Fibroblast of lung (primary cell): ENCODE measurements around the gene MPP2. TPM values are rescaled to one million over a fixed set of nuclear protein-coding genes. Genes with fewer than 3 reads are reported as not detected.

Source experiments
- DNase-seq, 2 donors: peaks; one replicate each; pipeline versions ENCODE4 v3.0.0 to v3.0.0-alpha.2; 2010; ENCODE audit warnings: low read depth in 2 of 2
- H2AFZ ChIP-seq: 2 replicates; pipeline ENCODE4 v1.5.1; 2012; ENCODE audit warnings: low read length, control low read depth, inconsistent platforms
- H3K27ac ChIP-seq: 2 replicates; pipeline ENCODE4 v1.5.1; 2011; ENCODE audit warnings: low read length, control low read depth; ENCODE audit not compliant: insufficient read depth
- H3K27me3 ChIP-seq: 2 replicates; pipeline ENCODE4 v1.5.1; 2011; ENCODE audit warnings: mild to moderate bottlenecking, low read length; ENCODE audit not compliant: control insufficient read depth, insufficient read depth
- H3K36me3 ChIP-seq: 2 replicates; pipeline ENCODE4 v1.5.1; 2011; ENCODE audit warnings: low read length; ENCODE audit not compliant: control insufficient read depth, insufficient read depth
- H3K4me1 ChIP-seq: 2 replicates; pipeline ENCODE4 v1.5.1; 2011; ENCODE audit warnings: low read length; ENCODE audit not compliant: control insufficient read depth, insufficient read depth; ENCODE audit errors: extremely low read depth
- H3K4me2 ChIP-seq: 2 replicates; pipeline ENCODE4 v1.5.1; 2011; ENCODE audit warnings: low read length, control low read depth; ENCODE audit not compliant: insufficient read depth; ENCODE audit errors: extremely low read depth
- H3K4me3 ChIP-seq, 4 experiments: fragments of 200-600 bp in 1 of 4; sonication (generic) in 1 of 4; replicated peaks in 1 of 4; 2 replicates each; pipeline ENCODE4 v1.5.1; 2011 to 2016; ENCODE audit warnings: low read length in 4 of 4, low read depth in 3 of 4, mild to moderate bottlenecking in 3 of 4, control low read depth in 2 of 4, inconsistent platforms in 1 of 4, mixed read lengths in 1 of 4; ENCODE audit not compliant: insufficient read depth in 1 of 4; ENCODE audit errors: control extremely low read depth in 1 of 4
- H3K79me2 ChIP-seq: 2 replicates; pipeline ENCODE4 v1.5.1; 2012; ENCODE audit warnings: mild to moderate bottlenecking, low read length, inconsistent platforms; ENCODE audit not compliant: control insufficient read depth, insufficient read depth
- H3K9ac ChIP-seq: 2 replicates; pipeline ENCODE4 v1.5.1; 2011; ENCODE audit warnings: mild to moderate bottlenecking, low read length, control low read depth; ENCODE audit not compliant: insufficient read depth
- H3K9me3 ChIP-seq: 2 replicates; pipeline ENCODE4 v1.5.1; 2012; ENCODE audit warnings: low read depth, low read length; ENCODE audit not compliant: control insufficient read depth, insufficient read depth
- H4K20me1 ChIP-seq: 2 replicates; pipeline ENCODE4 v1.5.1; 2011; ENCODE audit warnings: low read length; ENCODE audit not compliant: control insufficient read depth, insufficient read depth; ENCODE audit errors: extremely low read depth
- EZH2 ChIP-seq: IDR thresholded peaks from 2 replicates; pipeline ENCODE4 v1.5.1; 2012; ENCODE audit warnings: low read length, control low read depth, mild to moderate bottlenecking; ENCODE audit errors: missing control alignments
- polyA plus RNA-seq, 2 donors: library from polyadenylated mRNA; depleted of rRNA in 1 of 2; stranded (reverse) in 1 of 2; unstranded in 1 of 2; fragments of >200 nt; gene quantifications; 2 replicates each; pipeline ENCODE4 v1.2.1, GENCODE V29; 2011 to 2012; ENCODE audit warnings: missing spikeins in 1 of 2
- total RNA-seq: library from RNA; depleted of rRNA; stranded (reverse); fragments of >200 nt; gene quantifications from 2 replicates; pipeline ENCODE4 v1.2.1, GENCODE V29; 2014
- TF ChIP-seq, protein P1 (sequence below), 2 donors: IDR thresholded peaks in 1 of 2; conservative IDR thresholded peaks in 1 of 2; 1 replicate in 1 of 2; 2 replicates in 1 of 2; pipeline ENCODE4 v1.5.1; 2011 to 2012; ENCODE audit warnings: low read length in 2 of 2, control low read depth in 1 of 2, inconsistent platforms in 1 of 2, low read depth in 1 of 2, mild to moderate bottlenecking in 1 of 2

Gene MPP2
- total and polyA plus RNA-seq, 2 donors (not counting 1 experiment from before 2014, with no cell fraction given), result 1.2 to 2.1 TPM

DNA sequence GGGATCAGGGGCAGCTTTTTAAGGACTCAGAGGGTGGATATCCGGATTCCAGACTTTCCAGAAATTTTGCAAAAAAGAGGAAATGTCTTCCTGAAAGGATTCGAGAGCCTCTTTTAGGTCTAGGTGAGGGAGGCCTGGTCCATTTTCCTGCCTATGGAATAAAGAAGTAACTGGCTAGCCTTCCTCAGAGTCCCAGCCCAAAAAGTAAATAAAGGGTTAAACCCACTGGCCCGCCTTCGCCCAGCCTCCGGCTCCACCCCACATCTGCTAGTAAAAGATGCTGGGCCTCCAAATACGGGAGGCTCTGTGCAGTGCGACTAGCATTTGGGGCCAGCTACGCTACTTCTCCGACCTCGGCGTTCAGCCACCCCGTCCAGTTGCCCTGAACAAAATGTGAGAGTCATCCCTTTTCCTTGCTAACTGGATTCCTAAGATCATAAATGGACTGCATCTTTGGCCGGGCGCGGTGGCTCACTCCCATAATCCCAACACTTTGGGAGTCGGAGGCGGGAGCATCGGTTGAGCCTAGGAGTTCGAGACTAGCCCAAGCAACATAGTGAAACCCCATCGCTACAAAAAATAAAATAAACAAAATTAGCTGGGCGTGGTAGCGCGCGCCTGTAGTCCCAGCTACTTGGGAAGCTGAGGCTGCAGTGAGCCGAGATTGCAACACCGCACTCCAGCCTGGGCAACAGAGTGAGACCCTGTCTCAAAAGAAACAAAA is 824 bp upstream of the MPP2 start:
- H3K9ac ChIP-seq, result peak overlapping the region; percentile 7

DNA sequence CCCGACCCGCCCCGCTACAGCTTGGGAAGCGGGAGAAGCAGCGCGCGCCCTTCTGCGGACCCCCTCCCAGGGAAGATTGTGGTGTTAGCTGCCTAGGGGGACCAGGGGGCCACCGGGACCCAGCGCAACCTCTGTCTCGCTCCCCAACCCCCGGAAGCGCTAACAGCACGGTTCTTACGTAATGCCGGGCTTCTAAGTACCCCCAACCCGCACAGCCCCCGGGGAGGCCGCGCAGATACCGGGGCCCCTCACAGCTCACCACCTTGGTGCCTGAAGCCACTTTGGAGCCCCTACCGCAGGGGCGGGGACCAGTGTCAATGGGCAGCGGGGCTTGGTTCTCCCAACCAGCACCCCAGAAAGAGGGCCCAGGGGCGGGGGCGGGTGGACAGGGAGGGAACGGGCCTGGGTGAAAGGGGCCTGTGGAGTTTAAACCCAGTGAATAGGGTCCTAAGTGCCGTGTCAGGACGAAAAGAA is 348 bp downstream of the MPP2 start:
- Histone ChIP-seq H3K9me3 (no peaks in the 10 kb centered on the region), H2AFZ (peak overlapping the region; percentile 99), H3K9ac (peak overlapping the region; percentile 3), H3K79me2 (no peaks in the 10 kb centered on the region), H3K4me3 (peak overlapping the region; percentile 42 to 78 (median 60)), H4K20me1 (no peaks in the 10 kb centered on the region), H3K36me3 (no peaks in the 10 kb centered on the region), H3K4me1 (peaks cover 7% of the 10 kb centered on the region), H3K27me3 (peaks cover 4% of the 10 kb centered on the region), H3K4me2 (peak overlapping the region; percentile 97), H3K27ac (no peak overlapping the region)
- no peak for TF ChIP-seq EZH2
- TF ChIP-seq, protein P1, sequence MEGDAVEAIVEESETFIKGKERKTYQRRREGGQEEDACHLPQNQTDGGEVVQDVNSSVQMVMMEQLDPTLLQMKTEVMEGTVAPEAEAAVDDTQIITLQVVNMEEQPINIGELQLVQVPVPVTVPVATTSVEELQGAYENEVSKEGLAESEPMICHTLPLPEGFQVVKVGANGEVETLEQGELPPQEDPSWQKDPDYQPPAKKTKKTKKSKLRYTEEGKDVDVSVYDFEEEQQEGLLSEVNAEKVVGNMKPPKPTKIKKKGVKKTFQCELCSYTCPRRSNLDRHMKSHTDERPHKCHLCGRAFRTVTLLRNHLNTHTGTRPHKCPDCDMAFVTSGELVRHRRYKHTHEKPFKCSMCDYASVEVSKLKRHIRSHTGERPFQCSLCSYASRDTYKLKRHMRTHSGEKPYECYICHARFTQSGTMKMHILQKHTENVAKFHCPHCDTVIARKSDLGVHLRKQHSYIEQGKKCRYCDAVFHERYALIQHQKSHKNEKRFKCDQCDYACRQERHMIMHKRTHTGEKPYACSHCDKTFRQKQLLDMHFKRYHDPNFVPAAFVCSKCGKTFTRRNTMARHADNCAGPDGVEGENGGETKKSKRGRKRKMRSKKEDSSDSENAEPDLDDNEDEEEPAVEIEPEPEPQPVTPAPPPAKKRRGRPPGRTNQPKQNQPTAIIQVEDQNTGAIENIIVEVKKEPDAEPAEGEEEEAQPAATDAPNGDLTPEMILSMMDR (conservative IDR thresholded peaks at IDR 0.05 in 1 of 2, IDR thresholded peaks at IDR 0.05 in 1 of 2; ENCODE audit: low read depth in 1 of 2, low read length in 2 of 2), result no peak
- DNase-seq, result no peak

More for the DNA sequence above, 824 bp upstream of the MPP2 start:
- Histone ChIP-seq H3K4me3 (peak overlapping the region; percentile 42 to 78 (median 60)), H4K20me1 (no peaks in the 10 kb centered on the region), H3K4me1 (peaks cover 7% of the 10 kb centered on the region), H3K9me3 (no peaks in the 10 kb centered on the region), H3K4me2 (peak overlapping the region; percentile 97), H3K36me3 (no peaks in the 10 kb centered on the region), H2AFZ (peak overlapping the region; percentile 99), H3K79me2 (no peaks in the 10 kb centered on the region), H3K27ac (peak overlapping the region; percentile 38), H3K27me3 (peaks cover 11% of the 10 kb centered on the region)
- peak; percentile 65 to 83 for DNase-seq
- no peak for TF ChIP-seq EZH2
- TF ChIP-seq, protein P1 (conservative IDR thresholded peaks at IDR 0.05 in 1 of 2, IDR thresholded peaks at IDR 0.05 in 1 of 2; ENCODE audit: low read depth in 1 of 2, low read length in 2 of 2), result no peak

DNA sequence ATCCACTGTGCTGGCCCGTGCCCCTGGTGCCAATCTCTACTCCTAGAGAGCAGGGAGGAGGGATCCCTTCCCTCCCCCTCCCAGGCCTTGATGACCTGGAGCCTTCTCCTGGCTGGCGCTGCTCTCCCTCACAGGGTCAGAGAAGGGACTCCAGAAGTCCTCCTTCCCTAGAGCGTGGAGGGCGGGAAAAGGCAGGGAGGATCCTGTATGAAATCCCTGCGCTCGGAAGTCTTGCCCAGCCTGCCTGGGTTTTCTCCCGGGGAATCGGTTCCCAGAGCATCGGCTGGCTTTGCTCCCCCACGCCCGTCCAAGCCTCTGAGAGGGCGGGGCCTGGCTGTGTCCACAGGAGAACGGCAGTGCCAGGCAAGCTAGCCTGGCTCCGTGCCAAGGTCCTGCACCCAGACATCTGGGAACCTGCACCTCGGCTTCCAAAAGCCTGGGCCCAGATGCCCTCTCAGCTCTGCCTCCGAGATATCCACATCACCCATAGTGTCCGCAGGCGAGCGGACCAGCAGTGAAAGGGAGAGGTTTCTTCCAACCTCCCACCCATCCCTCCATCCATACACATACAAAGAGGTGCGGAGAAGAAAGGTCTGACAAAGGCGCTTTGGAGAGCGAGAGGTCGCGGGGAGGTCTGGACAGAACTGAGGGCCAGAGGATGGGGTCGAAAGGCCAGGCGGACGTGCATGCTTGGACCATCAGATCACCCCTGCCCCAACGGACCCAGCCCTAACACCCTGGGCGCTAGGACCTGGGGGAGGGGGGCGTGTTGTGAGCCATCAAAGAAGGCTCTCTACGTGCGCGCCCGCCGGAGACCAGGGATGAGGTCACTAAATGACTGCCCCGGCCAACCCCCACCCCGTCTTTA is 1.1 kb downstream of the MPP2 start:
- peak; percentile 55 to 65 for DNase-seq
- no peak overlapping the region for H3K27ac ChIP-seq

More for the DNA sequence above, 1.1 kb downstream of the MPP2 start:
- Histone ChIP-seq H4K20me1 (no peaks in the 10 kb centered on the region), H3K4me1 (peaks cover 7% of the 10 kb centered on the region), H3K79me2 (no peaks in the 10 kb centered on the region), H3K4me3 (peak overlapping the region in 3 of 4 experiments; percentile 42 to 78 (median 67)), H3K27me3 (peaks cover 4% of the 10 kb centered on the region), H3K4me2 (peak overlapping the region; percentile 58), H2AFZ (no peak overlapping the region), H3K36me3 (no peaks in the 10 kb centered on the region), H3K9me3 (no peaks in the 10 kb centered on the region), H3K9ac (no peak overlapping the region)
- TF ChIP-seq EZH2, result no peak
